Tibial artery (tissue), 4 donors: ENCODE measurements around the gene KRT36.

Source experiments
- DNase-seq, 2 donors: peaks; one replicate each; pipeline ENCODE4 v3.0.0-alpha.2; 2019
- H3K27ac ChIP-seq, 2 donors: fragments of 200-600 bp; sonication (generic) in 1 of 2; 1 replicate in 1 of 2; 2 replicates in 1 of 2; pipeline ENCODE4 v1.5.1; 2018 to 2019; ENCODE audit warnings: mild to moderate bottlenecking in 1 of 2
- H3K27me3 ChIP-seq, 2 donors: fragments of 200-600 bp; sonication (generic) in 1 of 2; one replicate each; pipeline versions ENCODE4 v1.5.1 to v1.6.0; 2016 to 2019
- H3K36me3 ChIP-seq, 3 donors: fragments of 200-600 bp; sonication (generic) in 2 of 3; one replicate each; pipeline ENCODE4 v1.5.1; 2016 to 2019; ENCODE audit warnings: mild to moderate bottlenecking in 2 of 3
- H3K4me1 ChIP-seq, 4 donors: fragments of 200-600 bp; sonication (generic) in 2 of 4; 1 replicate in 3 of 4; 2 replicates in 1 of 4; pipeline ENCODE4 v1.5.1; 2016 to 2019
- H3K4me3 ChIP-seq, 2 donors: fragments of 200-600 bp; sonication (generic) in 1 of 2; 1 replicate in 1 of 2; 2 replicates in 1 of 2; pipeline ENCODE4 v1.5.1; 2018 to 2019; ENCODE audit warnings: mild to moderate bottlenecking in 2 of 2
- H3K9me3 ChIP-seq, 3 donors: fragments of 200-600 bp; sonication (generic) in 1 of 3; one replicate each; pipeline ENCODE4 v1.5.1; 2016 to 2019
- intact Hi-C: fragments of 100-400 bp; cut with DNase I; formaldehyde crosslinking; loops from one replicate; pipeline ENCODE4 v1.15.0; 2023; ENCODE audit warnings: low total_unique reads
- TF ChIP-seq, protein P1 (sequence below), 2 experiments: fragments of 200-600 bp in 1 of 2; fragments of 450-650 bp in 1 of 2; IDR thresholded peaks; one replicate each; pipeline ENCODE4 v1.5.1; 2017 to 2019; ENCODE audit warnings: antibody characterized with exemption in 2 of 2, mild to moderate bottlenecking in 1 of 2, moderate library complexity in 1 of 2

KRT36 gene

DNA sequence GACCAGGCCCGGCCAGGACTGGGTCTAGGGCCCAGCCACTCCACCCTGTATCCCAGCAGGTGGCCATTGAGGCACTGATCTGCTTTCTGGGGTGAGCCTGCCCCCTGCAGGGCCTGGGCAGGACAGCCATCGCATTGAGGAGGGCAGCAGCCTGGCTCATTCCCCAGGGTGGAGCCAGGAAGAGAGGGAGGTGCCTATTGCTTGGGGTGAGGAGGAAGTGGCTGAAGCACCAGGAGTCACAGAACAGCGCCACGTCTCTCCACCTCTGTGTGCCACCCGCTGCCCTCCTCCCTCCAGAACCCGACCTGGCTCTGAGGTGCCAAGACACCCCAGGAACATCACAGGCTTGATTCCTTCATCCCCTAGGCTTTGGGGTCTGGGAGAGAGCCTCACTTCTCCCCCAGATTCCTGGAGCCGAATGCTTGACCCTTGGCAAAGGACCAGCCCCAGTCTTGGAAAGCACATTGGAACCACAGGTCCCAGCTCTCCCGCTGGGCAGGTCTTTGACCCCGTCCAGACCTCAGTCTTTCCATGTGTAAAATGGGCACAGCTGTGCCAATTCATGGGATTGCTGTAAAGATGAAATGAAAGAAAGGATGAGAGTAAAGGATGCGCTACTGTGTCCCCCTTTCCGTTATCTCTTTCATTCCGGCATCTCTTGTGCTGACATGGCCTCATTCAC is 7.2 kb upstream of the KRT36 start:
- H3K4me1 ChIP-seq = no peaks in the 10 kb centered on the region
- intact Hi-C loops = no loop called here

DNA sequence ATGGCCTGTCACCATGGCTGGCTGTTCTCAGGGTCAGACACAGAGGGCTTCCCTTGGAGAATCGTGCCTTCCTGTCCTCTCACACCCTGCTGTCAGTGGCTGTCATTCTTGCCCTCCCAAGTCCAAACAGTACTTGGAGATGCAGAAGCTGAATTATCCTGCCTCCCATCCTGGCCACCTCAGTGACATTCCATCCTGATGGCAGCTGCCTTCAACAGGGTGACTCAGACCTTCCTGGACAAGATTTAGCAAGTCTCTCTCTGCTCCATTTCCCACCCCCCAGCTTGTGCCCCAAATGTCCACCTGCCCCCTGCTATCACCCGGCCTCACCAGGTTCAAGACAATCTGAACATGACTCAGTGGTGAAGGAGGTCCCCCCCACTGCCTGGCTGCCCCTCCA is 4.8 kb upstream of the KRT36 start:
- no peak overlapping the region for H3K4me3 ChIP-seq
- intact Hi-C loops = no loop called here
- no peaks in the 10 kb centered on the region for H3K36me3 ChIP-seq
- no peaks in the 10 kb centered on the region for H3K9me3 ChIP-seq
- TF ChIP-seq, protein P1, sequence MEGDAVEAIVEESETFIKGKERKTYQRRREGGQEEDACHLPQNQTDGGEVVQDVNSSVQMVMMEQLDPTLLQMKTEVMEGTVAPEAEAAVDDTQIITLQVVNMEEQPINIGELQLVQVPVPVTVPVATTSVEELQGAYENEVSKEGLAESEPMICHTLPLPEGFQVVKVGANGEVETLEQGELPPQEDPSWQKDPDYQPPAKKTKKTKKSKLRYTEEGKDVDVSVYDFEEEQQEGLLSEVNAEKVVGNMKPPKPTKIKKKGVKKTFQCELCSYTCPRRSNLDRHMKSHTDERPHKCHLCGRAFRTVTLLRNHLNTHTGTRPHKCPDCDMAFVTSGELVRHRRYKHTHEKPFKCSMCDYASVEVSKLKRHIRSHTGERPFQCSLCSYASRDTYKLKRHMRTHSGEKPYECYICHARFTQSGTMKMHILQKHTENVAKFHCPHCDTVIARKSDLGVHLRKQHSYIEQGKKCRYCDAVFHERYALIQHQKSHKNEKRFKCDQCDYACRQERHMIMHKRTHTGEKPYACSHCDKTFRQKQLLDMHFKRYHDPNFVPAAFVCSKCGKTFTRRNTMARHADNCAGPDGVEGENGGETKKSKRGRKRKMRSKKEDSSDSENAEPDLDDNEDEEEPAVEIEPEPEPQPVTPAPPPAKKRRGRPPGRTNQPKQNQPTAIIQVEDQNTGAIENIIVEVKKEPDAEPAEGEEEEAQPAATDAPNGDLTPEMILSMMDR (IDR thresholded peaks at IDR 0.05) = no peak
- no peak overlapping the region for H3K27ac ChIP-seq
- DNase-seq = no peak
- H3K4me1 ChIP-seq = no peaks in the 10 kb centered on the region
- H3K27me3 ChIP-seq = peaks cover 0 to 15% of the 10 kb centered on the region in 2 donors

More for the DNA sequence above, 7.2 kb upstream of the KRT36 start:
- Histone ChIP-seq H3K36me3 (no peaks in the 10 kb centered on the region), H3K27me3 (peaks cover 0 to 21% of the 10 kb centered on the region in 2 donors), H3K9me3 (no peaks in the 10 kb centered on the region), H3K27ac (no peak overlapping the region), H3K4me3 (no peak overlapping the region)
- DNase-seq = peak; percentile 58 to 77
- TF ChIP-seq, protein P1 (IDR thresholded peaks at IDR 0.05) = peak in 1 of 2 experiments; percentile 38

DNA sequence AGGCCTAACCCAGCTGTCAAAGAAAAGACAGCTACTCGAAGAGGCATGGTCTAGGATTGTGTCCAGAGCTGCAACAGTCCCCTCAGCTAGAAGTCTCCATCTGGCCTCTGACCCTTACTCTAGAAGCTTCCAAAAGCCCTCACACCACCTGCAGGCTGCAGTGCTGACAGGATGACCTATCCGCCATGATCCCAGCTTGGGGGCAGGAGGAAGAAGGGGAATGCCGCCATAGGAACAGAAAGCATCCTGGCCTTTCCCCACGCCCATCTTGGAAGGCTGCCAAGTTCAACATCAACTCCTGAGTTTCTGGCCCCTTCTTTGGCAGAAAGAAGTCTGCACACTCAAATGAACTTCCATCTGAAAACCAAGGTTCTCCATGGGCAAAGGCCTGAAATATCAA is 3.1 kb upstream of the KRT36 start:
- Histone ChIP-seq H3K4me3 (no peak overlapping the region), H3K36me3 (no peaks in the 10 kb centered on the region), H3K4me1 (no peaks in the 10 kb centered on the region), H3K27me3 (peaks cover 0 to 15% of the 10 kb centered on the region in 2 donors), H3K9me3 (no peaks in the 10 kb centered on the region), H3K27ac (no peak overlapping the region)
- DNase-seq = no peak
- intact Hi-C loops = no loop called here
- TF ChIP-seq, protein P1 (IDR thresholded peaks at IDR 0.05) = no peak

DNA sequence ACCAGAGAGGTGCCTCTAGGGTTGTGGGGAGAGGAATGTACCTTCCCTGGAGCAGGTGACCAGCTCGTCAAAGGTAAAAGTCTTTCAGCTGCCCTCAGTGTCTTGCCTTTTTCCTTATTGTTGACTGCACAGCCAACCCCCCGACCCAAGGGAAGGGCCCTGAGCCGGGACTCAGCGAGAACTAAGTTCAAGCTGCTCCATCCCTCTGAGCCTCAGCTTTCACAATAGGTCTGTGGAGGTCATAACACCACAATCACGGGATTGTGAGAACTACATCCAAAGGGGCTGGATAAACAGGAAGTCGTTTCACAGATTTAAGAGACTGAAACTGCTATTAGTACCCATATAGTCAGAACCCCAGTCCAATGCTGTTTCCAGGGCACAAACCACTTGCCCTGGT is 2.6 kb upstream of the KRT36 start:
- peaks cover 0 to 13% of the 10 kb centered on the region in 2 donors for H3K27me3 ChIP-seq
- no peak overlapping the region for H3K27ac ChIP-seq
- intact Hi-C loops = no loop called here
- H3K9me3 ChIP-seq = no peaks in the 10 kb centered on the region
- H3K36me3 ChIP-seq = no peaks in the 10 kb centered on the region
- H3K4me1 ChIP-seq = no peaks in the 10 kb centered on the region
- H3K4me3 ChIP-seq = no peak overlapping the region
- TF ChIP-seq, protein P1 (IDR thresholded peaks at IDR 0.05) = no peak
- peak in 1 of 2 donors; percentile 62 for DNase-seq

DNA sequence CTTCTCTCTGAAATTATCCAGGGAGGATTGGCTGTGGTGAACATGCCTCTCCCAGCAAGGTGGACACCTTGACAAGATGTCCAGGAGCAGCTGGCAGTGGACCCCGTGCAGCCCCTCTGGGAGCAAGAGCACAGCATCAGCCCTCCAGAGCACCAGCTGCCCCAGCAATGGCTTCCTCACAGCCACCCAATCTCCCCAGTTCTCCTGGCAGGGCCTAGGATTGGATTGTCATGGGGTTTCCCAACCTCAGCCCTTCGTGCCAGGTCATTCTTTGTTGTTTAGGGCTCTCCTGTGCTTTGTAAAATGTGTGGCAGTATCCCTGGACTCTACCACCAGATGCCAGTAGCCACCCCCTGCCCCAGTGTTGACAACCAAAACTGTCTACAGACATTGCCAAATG is 1.8 kb upstream of the KRT36 start:
- intact Hi-C loops = no loop called here
- Histone ChIP-seq H3K9me3 (no peaks in the 10 kb centered on the region), H3K4me1 (no peaks in the 10 kb centered on the region), H3K27me3 (peaks cover 0 to 20% of the 10 kb centered on the region in 2 donors), H3K4me3 (no peak overlapping the region), H3K36me3 (no peaks in the 10 kb centered on the region), H3K27ac (no peak overlapping the region)
- TF ChIP-seq, protein P1 (IDR thresholded peaks at IDR 0.05) = no peak
- DNase-seq = no peak
